ENCODE measurements around the gene RBM25. TPM values are rescaled to one million over a fixed set of nuclear protein-coding genes. Genes with fewer than 3 reads are reported as not detected.

RBM25 gene
- total RNA-seq, 1 experiment from 2014 or later: 59.7 TPM

DNA sequence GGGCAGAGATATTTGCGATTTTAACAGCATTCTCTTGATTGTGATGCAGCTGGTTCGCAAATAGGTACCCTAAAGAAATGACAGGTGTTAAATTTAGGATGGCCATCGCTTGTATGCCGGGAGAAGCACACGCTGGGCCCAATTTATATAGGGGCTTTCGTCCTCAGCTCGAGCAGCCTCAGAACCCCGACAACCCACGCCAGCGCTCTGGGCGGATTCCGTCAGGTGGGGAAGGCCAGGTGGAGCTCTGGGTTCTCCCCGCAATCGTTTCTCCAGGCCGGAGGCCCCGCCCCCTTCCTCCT is 77.7 kb downstream of the RBM25 start:
- no peaks in the 10 kb centered on the region for H3K9me3 ChIP-seq (ENCODE audit: control insufficient read depth, insufficient read depth, low read depth, low read length)
- intact Hi-C loops (cut with micrococcal nuclease; ENCODE audit: unreplicated experiment) (no loop called here), in situ Hi-C loops (cut with HindIII; ENCODE audit: low pct_unique_long_range_greater_than_20kb, low sequenced_read_pairs) (no loop called here)
- peaks cover 7% of the 10 kb centered on the region; the same call in 1 of the 2 replicates for H3K36me3 ChIP-seq (ENCODE audit: control insufficient read depth, insufficient read depth, low read length)
- BruUV-seq (replicated peaks): no TSS peak
- CTCF ChIA-PET: interaction anchor here (0.6 kb wide), 1 partner anchor 134 kb away, joined by 3 read pairs; no protein-coding TSS in a partner anchor
- peak overlapping the region; percentile 81 to 90 for H3K4me3 ChIP-seq (ENCODE audit: low read depth in 2 of 2, low read length in 2 of 2)
- H3K27ac ChIP-seq (ENCODE audit: low read length): peak overlapping the region; percentile 61
- no peaks in the 10 kb centered on the region for H3K27me3 ChIP-seq (ENCODE audit: control insufficient read depth, insufficient read depth, low read length)
- TF ChIP-seq, protein P1, sequence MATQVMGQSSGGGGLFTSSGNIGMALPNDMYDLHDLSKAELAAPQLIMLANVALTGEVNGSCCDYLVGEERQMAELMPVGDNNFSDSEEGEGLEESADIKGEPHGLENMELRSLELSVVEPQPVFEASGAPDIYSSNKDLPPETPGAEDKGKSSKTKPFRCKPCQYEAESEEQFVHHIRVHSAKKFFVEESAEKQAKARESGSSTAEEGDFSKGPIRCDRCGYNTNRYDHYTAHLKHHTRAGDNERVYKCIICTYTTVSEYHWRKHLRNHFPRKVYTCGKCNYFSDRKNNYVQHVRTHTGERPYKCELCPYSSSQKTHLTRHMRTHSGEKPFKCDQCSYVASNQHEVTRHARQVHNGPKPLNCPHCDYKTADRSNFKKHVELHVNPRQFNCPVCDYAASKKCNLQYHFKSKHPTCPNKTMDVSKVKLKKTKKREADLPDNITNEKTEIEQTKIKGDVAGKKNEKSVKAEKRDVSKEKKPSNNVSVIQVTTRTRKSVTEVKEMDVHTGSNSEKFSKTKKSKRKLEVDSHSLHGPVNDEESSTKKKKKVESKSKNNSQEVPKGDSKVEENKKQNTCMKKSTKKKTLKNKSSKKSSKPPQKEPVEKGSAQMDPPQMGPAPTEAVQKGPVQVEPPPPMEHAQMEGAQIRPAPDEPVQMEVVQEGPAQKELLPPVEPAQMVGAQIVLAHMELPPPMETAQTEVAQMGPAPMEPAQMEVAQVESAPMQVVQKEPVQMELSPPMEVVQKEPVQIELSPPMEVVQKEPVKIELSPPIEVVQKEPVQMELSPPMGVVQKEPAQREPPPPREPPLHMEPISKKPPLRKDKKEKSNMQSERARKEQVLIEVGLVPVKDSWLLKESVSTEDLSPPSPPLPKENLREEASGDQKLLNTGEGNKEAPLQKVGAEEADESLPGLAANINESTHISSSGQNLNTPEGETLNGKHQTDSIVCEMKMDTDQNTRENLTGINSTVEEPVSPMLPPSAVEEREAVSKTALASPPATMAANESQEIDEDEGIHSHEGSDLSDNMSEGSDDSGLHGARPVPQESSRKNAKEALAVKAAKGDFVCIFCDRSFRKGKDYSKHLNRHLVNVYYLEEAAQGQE (IDR thresholded peaks at IDR 0.05; ENCODE audit: insufficient read depth in 1 of 2, low read depth in 2 of 2, low read length in 1 of 2): no peak
- TF ChIP-seq POLR2AphosphoS5 (IDR thresholded peaks at IDR 0.05; ENCODE audit: low read depth, low read length): no peak
- TF ChIP-seq CTCF (IDR thresholded peaks at IDR 0.05): no peak
- no peak for TF ChIP-seq SIN3A (IDR thresholded peaks at IDR 0.05; ENCODE audit: borderline replicate concordance, insufficient read depth, low read depth, low read length)
- no peak for TF ChIP-seq TCF7L2 (IDR thresholded peaks at IDR 0.05; ENCODE audit: low read depth, low read length)
- POLR2A ChIA-PET: interaction anchor here (0.5 to 1.3 kb wide), 2 partner anchors 10 to 78 kb away, joined by 3 to 6 read pairs; partner anchors contain the start of gene RBM25
- no peaks in the 10 kb centered on the region for H3K4me1 ChIP-seq (ENCODE audit: control insufficient read depth, insufficient read depth, low read length)
- DNase-seq (ENCODE audit: low read depth, low spot score): no peak
- no peak for ATAC-seq

DNA sequence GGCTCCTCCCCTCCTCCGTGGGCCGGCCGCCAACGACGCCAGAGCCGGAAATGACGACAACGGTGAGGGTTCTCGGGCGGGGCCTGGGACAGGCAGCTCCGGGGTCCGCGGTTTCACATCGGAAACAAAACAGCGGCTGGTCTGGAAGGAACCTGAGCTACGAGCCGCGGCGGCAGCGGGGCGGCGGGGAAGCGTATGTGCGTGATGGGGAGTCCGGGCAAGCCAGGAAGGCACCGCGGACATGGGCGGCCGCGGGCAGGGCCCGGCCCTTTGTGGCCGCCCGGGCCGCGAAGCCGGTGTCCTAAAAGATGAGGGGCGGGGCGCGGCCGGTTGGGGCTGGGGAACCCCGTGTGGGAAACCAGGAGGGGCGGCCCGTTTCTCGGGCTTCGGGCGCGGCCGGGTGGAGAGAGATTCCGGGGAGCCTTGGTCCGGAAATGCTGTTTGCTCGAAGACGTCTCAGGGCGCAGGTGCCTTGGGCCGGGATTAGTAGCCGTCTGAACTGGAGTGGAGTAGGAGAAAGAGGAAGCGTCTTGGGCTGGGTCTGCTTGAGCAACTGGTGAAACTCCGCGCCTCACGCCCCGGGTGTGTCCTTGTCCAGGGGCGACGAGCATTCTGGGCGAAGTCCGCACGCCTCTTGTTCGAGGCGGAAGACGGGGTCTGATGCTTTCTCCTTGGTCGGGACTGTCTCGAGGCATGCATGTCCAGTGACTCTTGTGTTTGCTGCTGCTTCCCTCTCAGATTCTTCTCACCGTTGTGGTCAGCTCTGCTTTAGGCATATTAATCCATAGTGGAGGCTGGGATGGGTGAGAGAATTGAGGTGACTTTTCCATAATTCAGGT is 78.3 kb downstream of the RBM25 start, which contains the start of gene PSEN1:
Gene PSEN1 (plus strand): TSS at position 121 of the 839 bp plus-strand sequence. CDS start 11,513 bp downstream, outside the sequence.
- ChIA-PET POLR2A (interaction anchor here (1.3 kb wide), 1 partner anchor 79 kb away, joined by 3 read pairs; the partner anchor contains the start of gene RBM25), CTCF (no interaction called here)
- TF ChIP-seq SIN3A (IDR thresholded peaks at IDR 0.05; ENCODE audit: borderline replicate concordance, insufficient read depth, low read depth, low read length): 0 out of 2 replicates have a peak, but pooled peaks have one; percentile 25
- peak; percentile 72 for TF ChIP-seq POLR2AphosphoS5 (IDR thresholded peaks at IDR 0.05; ENCODE audit: low read depth, low read length)
- no peak for TF ChIP-seq CTCF (IDR thresholded peaks at IDR 0.05)
- TF ChIP-seq, protein P1 (IDR thresholded peaks at IDR 0.05; ENCODE audit: insufficient read depth in 1 of 2, low read depth in 2 of 2, low read length in 1 of 2): no peak
- ATAC-seq: peak; percentile 97
- in situ Hi-C loops (cut with HindIII; ENCODE audit: low pct_unique_long_range_greater_than_20kb, low sequenced_read_pairs): no loop called here
- Histone ChIP-seq H3K27ac (ENCODE audit: low read length) (peak within 1 kb of the TSS; percentile 84), H3K9me3 (ENCODE audit: control insufficient read depth, insufficient read depth, low read depth, low read length) (no peaks in the 10 kb centered on the region), H3K27me3 (ENCODE audit: control insufficient read depth, insufficient read depth, low read length) (no peaks in the 10 kb centered on the region), H3K4me1 (ENCODE audit: control insufficient read depth, insufficient read depth, low read length) (no peaks in the 10 kb centered on the region), H3K36me3 (ENCODE audit: control insufficient read depth, insufficient read depth, low read length) (peaks cover 7% of the 10 kb centered on the region; the same call in 1 of the 2 replicates), H3K4me3 (ENCODE audit: low read depth in 2 of 2, low read length in 2 of 2) (peak within 1 kb of the TSS; percentile 81 to 90)
- intact Hi-C loops (cut with micrococcal nuclease; ENCODE audit: unreplicated experiment): no loop called here
- BruUV-seq (replicated peaks): no TSS peak
- no peak for DNase-seq (ENCODE audit: low read depth, low spot score)
